CD4-positive, alpha-beta T cell treated with Interleukin-10 for 1 hour (primary cell): ENCODE results near the gene TPX2.
"Not testable (repeated sequence)": the region's sequence is repeated elsewhere in the genome, so short reads cannot be mapped to it uniquely, and the experiment has no call there.

ENCODE experiments used
- DNase-seq: peaks from one replicate; pipeline ENCODE4 v3.0.0-alpha.2; 2020

Gene TPX2

DNA sequence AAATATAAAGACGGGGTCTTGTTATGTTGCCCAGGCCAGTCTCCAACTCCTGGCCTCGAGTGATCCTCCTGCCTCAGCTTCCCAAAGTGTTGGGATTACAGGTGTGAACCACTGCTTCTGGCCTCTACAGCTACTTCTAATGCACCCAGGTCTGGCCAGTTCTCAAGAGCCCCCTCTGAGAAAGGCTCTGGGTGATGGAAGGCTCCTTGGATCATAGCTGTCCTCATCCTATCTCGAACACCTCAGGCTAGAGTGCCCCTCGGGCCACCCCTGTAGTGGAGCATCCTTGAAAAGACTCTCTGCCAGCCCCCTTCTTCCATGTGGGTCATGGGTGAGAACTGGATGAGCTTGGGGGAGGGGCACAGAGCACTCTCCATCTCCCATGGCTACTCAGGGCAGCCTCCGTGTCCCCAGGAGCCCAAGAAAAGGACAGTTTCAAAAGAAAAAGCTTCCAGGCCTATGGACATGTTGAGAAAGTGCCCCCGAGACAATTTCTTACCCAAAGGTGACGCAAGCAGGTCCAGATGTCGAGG lies 79.4 kb downstream of the TPX2 start:
- no peak for DNase-seq

DNA sequence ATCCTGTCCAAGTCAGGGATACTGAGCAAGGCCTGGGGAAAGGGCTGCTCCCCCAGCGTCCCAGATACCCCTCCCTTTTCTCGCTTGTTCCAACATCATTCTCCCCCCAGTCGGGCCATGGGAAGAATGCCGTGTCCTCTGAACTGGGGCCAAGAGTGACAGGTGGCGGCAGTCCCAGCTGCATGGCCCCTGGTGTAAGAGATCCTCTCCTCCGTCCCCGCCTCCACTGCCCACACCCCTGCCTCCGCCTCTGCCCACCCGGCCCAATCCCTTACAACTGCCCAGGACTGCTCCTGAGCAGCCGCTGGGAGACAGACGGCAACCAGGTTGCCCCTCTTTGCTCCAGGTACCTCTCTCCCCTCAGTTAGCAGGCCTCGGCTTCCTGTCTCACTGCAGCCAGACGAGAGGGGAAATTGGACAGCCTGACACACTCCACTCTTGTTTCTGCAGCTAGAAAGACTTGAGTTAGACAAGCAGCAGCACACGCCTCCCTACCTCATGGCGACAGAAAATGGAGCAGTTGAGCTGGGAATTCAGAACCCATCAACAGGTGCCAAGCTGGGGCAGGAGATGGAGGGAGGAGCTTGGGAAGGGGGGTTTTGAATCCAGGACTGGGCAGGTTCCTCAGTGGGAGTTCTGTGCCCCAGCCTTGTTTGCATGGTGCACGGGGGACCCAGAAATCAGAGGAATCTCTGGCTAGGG lies 80.1 kb downstream of the TPX2 start, which contains the start of gene MYLK2:
Gene MYLK2, plus strand, starts transcription at position 274 of the 702 bp plus-strand sequence. Its CDS starts 225 bp downstream, at position 499.
- no peak for DNase-seq

DNA sequence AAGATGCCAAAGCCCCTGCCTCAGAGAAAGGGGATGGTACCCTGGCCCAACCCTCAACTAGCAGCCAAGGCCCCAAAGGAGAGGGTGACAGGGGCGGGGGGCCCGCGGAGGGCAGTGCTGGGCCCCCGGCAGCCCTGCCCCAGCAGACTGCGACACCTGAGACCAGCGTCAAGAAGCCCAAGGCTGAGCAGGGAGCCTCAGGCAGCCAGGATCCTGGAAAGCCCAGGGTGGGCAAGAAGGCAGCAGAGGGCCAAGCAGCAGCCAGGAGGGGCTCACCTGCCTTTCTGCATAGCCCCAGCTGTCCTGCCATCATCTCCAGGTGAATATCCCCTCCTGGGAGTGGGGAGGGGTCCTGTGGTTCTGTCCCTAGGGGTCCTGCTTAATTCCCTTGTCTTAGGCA lies 81.1 kb downstream of the TPX2 start:
- no peak for DNase-seq

DNA sequence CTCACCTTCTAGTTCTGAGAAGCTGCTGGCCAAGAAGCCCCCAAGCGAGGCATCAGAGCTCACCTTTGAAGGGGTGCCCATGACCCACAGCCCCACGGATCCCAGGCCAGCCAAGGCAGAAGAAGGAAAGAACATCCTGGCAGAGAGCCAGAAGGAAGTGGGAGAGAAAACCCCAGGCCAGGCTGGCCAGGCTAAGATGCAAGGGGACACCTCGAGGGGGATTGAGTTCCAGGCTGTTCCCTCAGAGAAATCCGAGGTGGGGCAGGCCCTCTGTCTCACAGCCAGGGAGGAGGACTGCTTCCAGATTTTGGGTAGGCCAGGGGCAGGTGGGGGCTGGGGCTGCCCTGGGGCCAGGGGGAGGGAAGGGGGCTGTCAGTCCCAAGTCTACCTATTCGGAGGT lies 82.3 kb downstream of the TPX2 start:
- DNase-seq: no peak

DNA sequence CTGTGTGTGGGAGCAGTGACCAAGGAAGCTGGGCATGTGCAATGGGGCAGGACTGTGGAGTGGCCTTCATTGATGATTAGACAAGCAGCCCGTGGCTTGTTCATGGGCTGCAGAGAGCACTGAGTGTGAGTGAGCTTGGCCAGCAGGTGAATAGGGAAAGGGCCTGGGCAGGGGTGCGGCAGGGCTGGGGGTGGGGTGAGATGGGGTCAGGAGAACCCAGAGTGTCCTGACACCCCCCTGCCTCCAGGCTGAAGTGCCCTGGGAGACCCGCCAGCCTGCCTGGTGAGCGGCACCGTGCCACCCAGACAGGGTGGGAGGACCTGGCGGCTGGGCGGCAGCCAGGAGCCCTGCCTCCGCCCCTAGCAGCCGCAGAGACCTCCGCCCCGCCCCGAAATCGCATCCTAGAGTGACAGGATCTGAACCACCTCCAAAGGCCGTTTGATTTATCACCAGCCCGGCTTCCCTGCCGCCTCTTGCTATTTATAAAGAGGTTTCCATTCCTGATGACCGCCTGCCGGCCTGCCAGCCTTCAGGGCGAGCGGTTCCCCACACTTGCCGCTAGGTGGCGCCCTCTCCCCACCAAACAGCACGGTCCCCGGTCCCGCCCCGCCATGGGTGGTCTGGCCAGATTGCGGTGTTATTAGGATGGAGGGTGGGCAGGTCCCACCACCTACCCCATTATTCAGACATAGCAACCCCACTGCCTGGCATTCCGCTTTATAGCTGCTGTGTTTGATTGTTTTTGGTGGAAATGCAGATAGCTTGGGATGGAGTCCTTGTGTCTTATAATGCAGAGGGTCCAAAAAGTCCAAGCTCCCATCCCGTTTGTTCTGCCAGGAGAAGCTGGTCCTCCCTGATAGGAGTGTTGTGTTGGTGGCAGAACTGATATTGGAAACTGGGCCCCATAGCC lies 83.6 kb downstream of the TPX2 start:
- peak; percentile 72 for DNase-seq

DNA sequence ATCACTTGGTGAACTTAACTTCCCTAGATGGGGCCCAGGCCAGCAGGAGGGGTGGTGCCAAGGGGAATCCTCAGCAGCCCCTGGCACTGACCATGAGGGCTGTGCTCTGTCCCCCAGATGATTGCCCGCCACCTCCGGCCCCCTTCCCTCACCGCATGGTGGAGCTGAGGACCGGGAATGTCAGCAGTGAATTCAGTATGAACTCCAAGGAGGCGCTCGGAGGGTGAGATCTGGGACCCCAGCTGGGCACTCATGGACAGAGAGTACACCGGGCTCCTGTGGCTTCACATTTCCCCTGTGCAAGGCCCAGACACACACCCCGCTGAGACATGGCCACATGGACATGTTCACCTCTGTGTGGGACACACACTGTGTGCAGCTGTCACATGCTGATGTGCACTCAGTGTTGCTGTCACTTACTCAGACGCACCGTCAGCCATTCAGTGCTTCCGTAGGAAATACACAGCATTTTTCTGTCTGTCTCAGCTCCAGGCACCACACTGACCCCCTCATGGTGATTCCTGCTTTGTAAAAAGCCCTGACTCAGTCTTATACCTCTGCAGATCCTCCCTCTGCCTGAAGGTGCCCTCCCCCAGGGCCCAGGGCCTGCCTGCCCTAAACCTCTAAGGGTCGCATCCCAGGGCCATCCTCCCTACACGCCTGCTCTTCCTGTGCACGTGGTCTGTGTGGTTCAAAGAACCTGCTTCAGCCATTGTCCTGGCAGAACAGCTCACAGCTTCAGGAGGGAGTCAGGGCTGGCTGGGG lies 84.5 kb downstream of the TPX2 start:
- no peak for DNase-seq

DNA sequence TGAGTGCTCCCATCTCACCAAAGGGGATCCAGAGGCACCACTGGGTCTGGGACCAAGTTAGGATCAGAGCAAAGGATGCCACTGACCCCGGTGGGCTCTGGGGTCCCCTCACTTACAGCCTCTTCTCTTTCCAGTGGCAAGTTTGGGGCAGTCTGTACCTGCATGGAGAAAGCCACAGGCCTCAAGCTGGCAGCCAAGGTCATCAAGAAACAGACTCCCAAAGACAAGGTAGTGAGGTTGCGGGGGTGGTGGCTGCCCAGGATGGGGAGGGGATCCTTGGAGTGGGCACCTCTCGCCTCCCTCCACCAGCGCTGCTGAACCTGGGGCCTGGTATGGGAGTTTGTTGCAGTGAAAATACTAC lies 85.0 kb downstream of the TPX2 start:
- DNase-seq: no peak

DNA sequence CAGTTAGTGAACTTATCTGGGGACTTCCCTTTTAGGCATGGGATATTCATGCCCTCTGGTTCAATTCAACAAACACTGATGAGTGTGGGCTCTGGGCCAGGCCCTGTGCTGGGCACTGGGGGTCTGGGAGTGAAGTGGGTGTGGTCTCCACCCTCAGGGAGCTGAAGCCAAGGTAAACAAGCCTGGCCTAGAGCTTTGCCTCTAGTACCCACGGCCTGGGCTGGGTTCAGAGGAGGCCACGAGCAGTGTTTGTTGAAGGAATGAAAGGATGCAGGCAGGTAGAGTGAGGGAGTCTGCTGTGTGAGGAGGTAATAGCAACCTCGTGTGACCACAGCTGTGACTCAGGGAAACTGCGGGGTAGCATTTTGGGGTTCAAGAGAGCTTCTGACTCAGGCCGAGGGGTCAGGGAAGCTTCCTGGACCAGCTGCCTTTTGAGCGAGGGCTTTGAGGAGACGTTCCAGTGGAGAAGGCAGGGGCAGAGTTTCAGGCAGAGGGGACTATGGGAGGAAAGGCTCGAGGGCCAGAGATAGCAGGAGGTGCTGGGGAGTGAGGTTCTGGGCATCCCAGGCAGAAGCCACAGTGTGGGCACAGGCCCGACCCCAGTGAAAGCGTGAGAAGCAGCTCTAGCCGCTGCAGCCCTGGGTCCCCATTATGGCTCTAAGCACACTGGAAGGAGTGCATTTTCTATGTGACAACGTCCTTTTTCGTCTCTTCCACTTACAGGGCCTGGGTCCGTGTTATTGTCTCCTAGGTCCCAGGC lies 85.6 kb downstream of the TPX2 start:
- DNase-seq: no peak

DNA sequence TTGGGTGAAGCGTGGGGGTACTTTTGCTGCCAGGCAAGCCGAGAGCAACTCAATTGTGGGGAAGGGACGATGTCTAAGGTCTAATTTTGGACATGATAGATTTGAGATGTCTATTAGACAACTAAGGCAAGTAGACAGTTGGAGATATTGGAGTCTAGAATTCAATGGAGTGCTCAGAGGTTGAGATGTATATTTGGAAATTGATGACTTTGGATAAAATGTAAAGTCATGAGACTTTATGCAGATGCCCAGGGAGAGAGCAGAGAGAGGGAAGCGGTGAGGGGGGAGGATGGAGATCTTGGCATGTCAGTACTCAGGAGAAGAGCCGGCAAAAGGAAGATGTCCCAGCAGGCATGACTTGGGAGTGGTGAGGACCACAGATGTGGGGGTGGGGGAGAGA lies 87.0 kb downstream of the TPX2 start:
- no peak for DNase-seq

DNA sequence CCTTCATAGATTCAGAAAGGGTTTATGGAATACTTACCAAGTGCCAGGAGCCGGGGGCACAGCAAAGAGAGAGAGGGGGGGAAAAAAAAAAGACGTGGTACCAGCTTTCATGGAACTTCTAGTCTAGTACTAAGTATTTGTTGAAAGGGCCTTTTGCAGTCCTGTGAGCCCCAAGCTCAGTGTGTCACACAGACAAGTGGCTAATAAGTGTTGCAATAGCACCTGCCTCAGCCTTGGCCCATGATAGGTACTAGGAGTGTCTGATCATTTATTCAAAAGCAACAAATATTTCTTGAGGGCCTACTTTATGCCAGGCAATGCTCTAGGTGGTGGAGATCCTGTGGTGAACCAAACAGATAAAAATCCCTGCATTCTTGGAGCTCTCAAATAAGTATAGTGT lies 88.0 kb downstream of the TPX2 start:
- no peak for DNase-seq

DNA sequence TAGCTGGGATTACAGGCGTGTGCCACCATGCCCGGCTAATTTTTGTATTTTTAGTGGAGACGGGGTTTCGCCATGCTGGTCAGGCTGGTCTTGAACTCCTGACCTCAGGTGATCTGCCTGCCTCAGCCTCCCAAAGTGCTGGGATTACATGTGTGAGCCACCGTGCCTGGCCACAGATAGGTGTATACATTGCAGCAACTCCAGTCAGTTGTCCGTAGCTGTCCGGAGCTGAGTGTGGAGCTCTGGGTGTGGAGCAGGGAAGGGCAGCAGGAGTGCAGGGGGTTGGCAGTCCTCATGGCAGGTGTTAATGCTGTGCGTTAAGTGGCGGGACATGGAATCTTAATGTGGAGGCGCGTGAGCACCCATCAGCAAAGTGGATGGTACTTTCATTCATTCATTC lies 88.9 kb downstream of the TPX2 start:
- DNase-seq: not testable (repeated sequence)

DNA sequence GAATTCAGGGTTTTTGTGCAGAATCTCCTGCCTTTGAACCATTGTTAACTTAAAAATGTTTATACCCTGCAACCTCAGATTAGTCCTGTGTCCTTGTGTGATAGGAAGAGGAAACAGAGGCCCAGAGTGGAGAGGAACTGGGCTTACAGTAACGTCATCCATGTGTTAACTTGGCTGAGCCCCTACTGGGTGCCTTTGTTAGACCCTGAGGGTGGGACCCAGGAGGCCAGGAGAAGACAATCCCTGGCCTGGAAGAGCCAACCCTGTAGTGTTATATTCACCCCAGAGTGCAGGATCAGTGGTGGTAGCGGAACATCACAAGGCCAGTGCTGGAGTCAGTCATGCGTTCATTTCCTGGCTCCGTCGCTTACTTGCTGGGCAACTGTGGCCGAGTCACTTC lies 90.6 kb downstream of the TPX2 start:
- no peak for DNase-seq

DNA sequence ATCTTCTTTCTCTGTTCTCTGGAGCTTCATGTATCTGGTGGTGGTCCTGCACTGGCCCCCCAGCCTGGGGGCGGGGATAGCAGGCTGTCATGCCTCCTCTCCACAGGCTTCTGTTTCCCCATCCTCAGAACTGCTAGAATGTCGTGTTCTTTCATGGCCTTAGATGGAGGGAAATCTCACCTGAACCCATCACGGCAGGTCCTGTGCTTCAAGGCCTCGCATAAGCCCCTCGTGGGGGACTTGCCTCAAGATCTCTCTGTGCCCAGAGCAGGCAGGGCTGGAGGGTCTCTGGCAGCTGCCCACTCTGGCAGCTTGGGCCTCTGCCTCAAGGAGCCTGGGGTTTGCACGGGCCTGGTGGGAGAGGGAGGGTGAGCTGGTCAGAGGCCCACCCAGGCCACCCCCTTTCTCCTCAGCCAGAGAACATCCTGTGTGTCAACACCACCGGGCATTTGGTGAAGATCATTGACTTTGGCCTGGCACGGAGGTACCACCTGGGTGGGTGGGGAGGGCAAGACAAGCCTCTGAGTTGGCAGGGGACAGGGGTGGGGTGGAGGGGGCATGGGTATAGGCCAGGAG lies 91.4 kb downstream of the TPX2 start:
- no peak for DNase-seq

DNA sequence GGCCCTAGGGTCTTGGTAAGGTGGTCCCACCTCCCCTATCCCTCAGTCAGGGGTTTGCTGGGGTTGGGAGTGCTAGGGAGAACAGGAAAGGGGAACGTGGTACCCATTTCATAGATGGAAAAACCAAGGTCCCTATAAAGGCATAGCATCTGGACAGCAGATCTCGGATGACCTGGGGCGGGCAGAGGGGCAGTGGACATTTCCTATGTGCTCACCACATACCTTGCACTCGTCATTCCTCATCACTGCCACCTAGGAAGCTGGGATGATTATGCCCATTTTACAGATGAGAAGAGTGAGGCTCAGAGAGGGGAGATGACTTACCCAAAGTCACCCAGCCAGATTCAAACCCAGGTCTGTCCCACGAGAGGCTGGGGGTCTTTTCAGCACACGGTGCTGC lies 92.1 kb downstream of the TPX2 start:
- DNase-seq: no peak

DNA sequence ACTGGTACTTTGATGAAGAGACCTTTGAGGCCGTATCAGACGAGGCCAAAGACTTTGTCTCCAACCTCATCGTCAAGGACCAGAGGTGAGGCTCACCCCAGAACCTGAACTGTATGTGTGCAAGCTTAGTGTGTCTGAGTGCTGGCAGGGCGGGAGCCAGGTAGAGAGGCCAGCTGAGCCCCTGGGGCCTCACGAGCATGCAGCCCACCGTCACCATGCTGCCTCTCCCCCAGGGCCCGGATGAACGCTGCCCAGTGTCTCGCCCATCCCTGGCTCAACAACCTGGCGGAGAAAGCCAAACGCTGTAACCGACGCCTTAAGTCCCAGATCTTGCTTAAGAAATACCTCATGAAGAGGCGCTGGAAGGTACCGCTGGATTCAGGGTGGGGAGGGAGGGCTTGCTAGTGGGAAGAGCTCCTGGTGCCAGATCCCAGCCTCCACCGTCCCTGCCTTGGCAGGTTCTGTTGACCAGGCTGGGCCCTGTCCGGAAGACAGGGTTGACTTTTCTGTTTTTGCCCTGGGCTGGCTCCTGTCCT lies 92.7 kb downstream of the TPX2 start:
- DNase-seq: no peak

DNA sequence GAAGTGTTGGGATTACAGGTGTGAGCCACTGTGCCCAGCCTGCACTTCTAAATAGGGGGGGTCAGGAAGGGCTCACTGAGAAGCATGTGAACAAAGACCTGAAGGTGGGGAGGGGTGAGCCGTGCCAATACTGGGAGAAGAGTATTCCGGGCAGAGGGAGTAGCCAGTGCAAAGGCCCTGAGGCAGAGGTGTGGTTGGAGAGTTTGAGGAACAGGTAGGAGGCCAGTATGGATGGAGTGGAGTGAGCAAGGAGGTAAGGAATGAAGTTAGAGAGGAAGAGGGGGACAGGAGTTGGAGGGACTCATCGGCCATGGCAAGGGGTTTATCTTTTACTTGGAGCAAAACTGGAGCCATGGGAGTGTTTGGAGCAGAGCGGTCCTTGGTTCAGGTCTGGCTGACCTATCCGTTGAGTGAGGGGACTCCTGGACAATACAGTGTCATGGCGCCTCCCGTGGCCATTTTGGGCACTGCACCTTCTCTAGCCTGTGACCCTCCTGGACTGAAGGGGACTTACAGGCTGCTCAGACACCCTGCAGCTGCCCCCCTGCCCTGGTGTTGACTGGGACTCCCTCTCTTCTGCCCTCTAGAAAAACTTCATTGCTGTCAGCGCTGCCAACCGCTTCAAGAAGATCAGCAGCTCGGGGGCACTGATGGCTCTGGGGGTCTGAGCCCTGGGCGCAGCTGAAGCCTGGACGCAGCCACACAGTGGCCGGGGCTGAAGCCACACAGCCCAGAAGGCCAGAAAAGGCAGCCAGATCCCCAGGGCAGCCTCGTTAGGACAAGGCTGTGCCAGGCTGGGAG lies 94.2 kb downstream of the TPX2 start:
- DNase-seq: peak; percentile 55

DNA sequence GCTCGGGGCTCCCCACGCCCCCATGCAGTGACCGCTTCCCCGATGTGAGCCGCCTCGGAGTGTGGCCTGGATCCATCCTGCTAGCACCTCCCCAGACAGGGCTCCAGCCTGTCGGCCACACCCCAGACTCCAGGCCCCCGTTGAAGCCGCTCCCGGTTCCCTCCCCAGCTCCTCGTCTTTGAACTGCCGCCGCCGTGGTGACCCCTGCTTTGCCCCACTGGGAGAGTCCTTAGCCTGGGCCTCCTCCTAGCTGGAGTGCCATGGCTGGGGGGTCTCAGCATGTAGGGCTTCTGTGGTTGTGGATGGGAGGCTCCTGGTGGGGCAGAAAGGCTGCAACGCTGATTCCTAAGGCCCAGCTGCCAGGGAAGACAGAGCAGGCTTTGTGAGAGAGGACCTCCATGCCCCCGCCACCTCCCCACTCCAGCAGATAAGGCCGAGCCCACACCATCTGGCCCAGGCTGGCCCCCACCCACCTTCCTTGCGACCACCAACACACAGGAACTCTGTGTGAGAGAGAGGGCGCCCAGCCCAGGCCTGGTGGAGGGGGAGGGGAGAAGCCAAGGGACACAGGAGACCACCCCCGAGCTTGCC lies 94.9 kb downstream of the TPX2 start:
- no peak for DNase-seq

DNA sequence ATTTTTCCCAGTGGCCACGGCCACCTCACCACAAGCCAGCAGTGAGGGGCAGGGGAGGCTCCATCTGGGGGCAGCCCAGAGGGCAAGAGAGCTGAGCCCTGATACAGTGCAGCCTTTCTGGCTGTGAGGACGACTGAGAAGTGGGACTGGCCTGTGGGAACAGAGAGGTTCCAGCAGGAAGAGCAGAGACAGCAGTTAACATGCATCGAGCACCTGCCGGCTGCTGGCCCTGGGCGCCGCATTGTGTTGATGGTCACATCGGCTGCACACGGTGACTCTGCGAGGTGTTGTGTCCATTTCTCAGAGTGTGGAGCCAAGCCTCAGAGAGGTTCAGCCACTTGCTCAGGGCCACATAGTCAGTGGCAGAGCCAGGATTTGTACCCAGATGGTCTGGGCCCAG lies 96.5 kb downstream of the TPX2 start:
- no peak for DNase-seq

DNA sequence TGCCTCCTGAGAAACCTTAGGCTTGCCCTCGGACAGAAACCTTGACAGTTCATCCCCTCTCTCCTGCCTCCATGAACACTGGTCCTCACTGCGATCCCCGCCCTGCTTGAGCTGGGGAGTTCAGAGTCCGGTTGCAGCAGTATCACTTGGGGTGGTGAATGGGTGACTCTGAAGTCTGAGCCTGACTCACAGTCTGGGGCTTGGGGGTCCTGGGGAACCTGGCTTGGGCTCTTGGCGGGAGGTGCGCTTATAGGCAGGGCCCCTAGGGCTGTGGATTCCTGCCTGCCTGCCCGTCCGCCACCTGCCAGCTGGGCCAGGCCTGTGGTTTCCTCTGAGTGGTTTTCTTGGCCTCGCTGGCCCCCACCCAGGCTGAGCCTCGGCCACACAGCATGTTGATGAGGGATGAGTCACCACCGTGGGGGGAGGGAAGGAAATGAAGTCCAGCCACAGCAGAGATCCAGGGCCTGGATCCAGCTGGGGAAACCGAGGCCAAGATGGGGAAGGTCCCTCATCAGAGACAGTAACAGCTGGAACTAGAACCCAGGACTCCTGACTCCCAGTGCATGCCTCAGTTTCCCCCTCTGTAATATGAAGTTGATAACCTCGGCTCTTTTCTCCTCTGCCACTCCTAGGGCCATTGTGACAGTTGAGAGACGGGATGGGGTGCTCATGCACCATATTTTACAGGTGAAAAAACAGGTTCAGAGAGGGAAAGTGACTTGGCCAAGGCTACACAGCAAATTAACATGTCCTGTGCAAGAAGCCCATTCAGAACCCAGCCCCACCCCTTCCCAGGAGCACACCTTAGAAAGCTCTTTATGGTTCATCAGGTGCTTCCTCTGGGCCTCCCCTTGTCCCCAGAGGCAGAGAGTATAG lies 97.1 kb downstream of the TPX2 start:
- DNase-seq: peak; percentile 39
